Endodermal cell (in vitro differentiated cells): ENCODE measurements around the gene MRTFB. TPM values are rescaled to one million over a fixed set of nuclear protein-coding genes. Genes with fewer than 3 reads are reported as not detected.

Experiments used
- DNase-seq: peaks from one replicate; pipeline ENCODE4 v3.0.0-alpha.2; 2017
- H3K27ac ChIP-seq: 2 replicates; pipeline ENCODE4 v1.5.1; 2013; ENCODE audit warnings: mild to moderate bottlenecking, low read depth, low read length, moderate library complexity
- H3K27me3 ChIP-seq: 2 replicates; pipeline ENCODE4 v1.6.1; 2013; ENCODE audit warnings: mild to moderate bottlenecking, low read length, moderate library complexity; ENCODE audit not compliant: insufficient read depth, control insufficient read depth, poor library complexity, severe bottlenecking
- H3K36me3 ChIP-seq: 2 replicates; pipeline ENCODE4 v1.7.0; 2013; ENCODE audit warnings: mild to moderate bottlenecking, low read length, moderate library complexity; ENCODE audit not compliant: control insufficient read depth, insufficient read depth
- H3K4me1 ChIP-seq: one replicate; pipeline ENCODE4 v1.7.0; 2013; ENCODE audit warnings: low read length; ENCODE audit not compliant: control insufficient read depth, insufficient read depth
- H3K4me3 ChIP-seq: 2 replicates; pipeline ENCODE4 v1.5.1; 2013; ENCODE audit warnings: mild to moderate bottlenecking, low read length, moderate library complexity
- H3K9ac ChIP-seq: 2 replicates; pipeline ENCODE4 v1.6.1; 2013; ENCODE audit warnings: mild to moderate bottlenecking, low read length, moderate library complexity; ENCODE audit not compliant: poor library complexity, severe bottlenecking; ENCODE audit errors: extremely low read depth
- H3K9me3 ChIP-seq: 2 replicates; pipeline ENCODE4 v1.6.1; 2013; ENCODE audit warnings: mild to moderate bottlenecking, low read length, moderate library complexity; ENCODE audit not compliant: control insufficient read depth
- H3K27ac Mint-ChIP-seq: 2 replicates; pipeline ENCODE4 v1.8.0; 2020; ENCODE audit warnings: mixed read lengths
- H3K27me3 Mint-ChIP-seq: 2 replicates; pipeline ENCODE4 v1.8.0; 2021; ENCODE audit warnings: mild to moderate bottlenecking, mixed read lengths; ENCODE audit not compliant: insufficient read depth
- H3K36me3 Mint-ChIP-seq: 2 replicates; pipeline ENCODE4 v1.8.0; 2020; ENCODE audit warnings: low read depth, mixed read lengths
- H3K4me1 Mint-ChIP-seq: 2 replicates; pipeline ENCODE4 v1.8.0; 2020; ENCODE audit warnings: mixed read lengths
- H3K4me3 Mint-ChIP-seq: 2 replicates; pipeline ENCODE4 v1.8.0; 2020; ENCODE audit warnings: mild to moderate bottlenecking, moderate library complexity, mixed read lengths
- H3K9me3 Mint-ChIP-seq: 2 replicates; pipeline ENCODE4 v1.8.0; 2020; ENCODE audit warnings: mild to moderate bottlenecking, mixed read lengths
- WGBS, 2 experiments: methylation state at CpG; one replicate each; pipeline versions ENCODE4 v1.1.5 to v1.1.7; 2013; ENCODE audit warnings: missing lambda C conversion rate in 2 of 2, mixed read lengths in 1 of 2; ENCODE audit not compliant: insufficient coverage in 1 of 2, insufficient read length in 1 of 2; 5-methylcytosine and 5-hydroxymethylcytosine counted together
- total RNA-seq, 2 donors: library from RNA; stranded (reverse); fragmentation: NEBNext Ultra II Directional in 1 of 2; extraction: Animal tissue kit (Norgen Biotek cat#: 25700) in 1 of 2; gene quantifications; 2 replicates in 1 of 2; 3 replicates in 1 of 2; pipeline ENCODE4 v1.2.1, GENCODE V29; 2021
- TF ChIP-seq, protein P1 (sequence below): fragments of 200-600 bp; sonication (generic); conservative IDR thresholded peaks from 2 replicates; pipeline ENCODE4 v1.5.0; 2021; ENCODE audit warnings: antibody characterized with exemption, mild to moderate bottlenecking

The MRTFB gene
- total RNA-seq, 2 donors from 2014 or later = 49.4 to 58.6 TPM

DNA sequence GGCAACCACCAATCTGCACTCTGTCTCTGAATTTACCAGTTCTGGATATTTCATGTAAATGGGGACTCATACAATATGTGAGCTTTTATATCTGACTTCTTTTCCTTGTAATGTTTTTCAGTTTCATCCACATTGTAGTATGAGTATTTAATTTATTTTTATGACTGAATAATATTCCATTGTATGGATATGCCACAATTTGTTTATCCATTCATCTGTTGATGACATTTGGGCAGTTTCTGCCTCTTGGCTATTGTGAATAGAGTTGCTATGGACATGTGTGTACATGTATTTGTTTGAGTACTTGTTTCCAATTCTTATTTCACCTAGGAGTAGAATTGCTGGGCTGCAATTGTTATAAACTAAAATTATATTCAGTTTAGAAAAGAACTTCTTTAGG is 126.9 kb downstream of the MRTFB start:
- no peak for DNase-seq
- no peak overlapping the region for H3K27ac Mint-ChIP-seq
- no peak overlapping the region for H3K4me3 Mint-ChIP-seq
- H3K36me3 Mint-ChIP-seq = peaks cover 3% of the 10 kb centered on the region
- Histone ChIP-seq H3K36me3 (peaks cover 3% of the 10 kb centered on the region), H3K9me3 (no peaks in the 10 kb centered on the region), H3K4me3 (no peak overlapping the region), H3K27ac (no peak overlapping the region), H3K4me1 (no peaks in the 10 kb centered on the region), H3K9ac (no peak overlapping the region), H3K27me3 (no peaks in the 10 kb centered on the region)
- no peaks in the 10 kb centered on the region for H3K9me3 Mint-ChIP-seq
- H3K4me1 Mint-ChIP-seq = peaks cover 19% of the 10 kb centered on the region
- TF ChIP-seq, protein P1, sequence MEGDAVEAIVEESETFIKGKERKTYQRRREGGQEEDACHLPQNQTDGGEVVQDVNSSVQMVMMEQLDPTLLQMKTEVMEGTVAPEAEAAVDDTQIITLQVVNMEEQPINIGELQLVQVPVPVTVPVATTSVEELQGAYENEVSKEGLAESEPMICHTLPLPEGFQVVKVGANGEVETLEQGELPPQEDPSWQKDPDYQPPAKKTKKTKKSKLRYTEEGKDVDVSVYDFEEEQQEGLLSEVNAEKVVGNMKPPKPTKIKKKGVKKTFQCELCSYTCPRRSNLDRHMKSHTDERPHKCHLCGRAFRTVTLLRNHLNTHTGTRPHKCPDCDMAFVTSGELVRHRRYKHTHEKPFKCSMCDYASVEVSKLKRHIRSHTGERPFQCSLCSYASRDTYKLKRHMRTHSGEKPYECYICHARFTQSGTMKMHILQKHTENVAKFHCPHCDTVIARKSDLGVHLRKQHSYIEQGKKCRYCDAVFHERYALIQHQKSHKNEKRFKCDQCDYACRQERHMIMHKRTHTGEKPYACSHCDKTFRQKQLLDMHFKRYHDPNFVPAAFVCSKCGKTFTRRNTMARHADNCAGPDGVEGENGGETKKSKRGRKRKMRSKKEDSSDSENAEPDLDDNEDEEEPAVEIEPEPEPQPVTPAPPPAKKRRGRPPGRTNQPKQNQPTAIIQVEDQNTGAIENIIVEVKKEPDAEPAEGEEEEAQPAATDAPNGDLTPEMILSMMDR = no peak
- no peaks in the 10 kb centered on the region for H3K27me3 Mint-ChIP-seq

DNA sequence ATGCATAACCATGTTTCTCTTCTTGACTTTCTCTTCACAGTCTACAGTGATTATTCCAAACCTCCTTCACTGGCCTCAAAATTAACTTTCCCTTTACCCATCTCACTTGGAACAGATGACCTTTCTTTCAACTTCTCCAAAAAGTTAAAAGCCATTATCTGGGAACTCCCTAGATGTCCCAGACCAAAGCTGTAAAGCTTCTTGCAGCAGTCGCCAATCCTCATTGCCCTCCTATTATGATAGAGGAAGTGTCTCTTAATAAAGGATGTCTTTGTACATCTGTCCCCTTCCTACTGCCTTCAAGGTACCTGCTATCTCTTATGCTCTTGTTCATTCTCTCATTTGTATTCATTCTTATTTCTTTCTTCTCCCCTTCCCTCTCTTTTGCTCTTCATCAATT is 127.5 kb downstream of the MRTFB start:
- DNase-seq = no peak
- TF ChIP-seq, protein P1 = no peak
- no peak overlapping the region for H3K9ac ChIP-seq
- H3K36me3 ChIP-seq = peaks cover 3% of the 10 kb centered on the region
- H3K27me3 Mint-ChIP-seq = no peaks in the 10 kb centered on the region
- H3K27me3 ChIP-seq = no peaks in the 10 kb centered on the region
- no peaks in the 10 kb centered on the region for H3K9me3 Mint-ChIP-seq
- H3K4me3 ChIP-seq = no peak overlapping the region
- H3K4me1 Mint-ChIP-seq = peaks cover 17% of the 10 kb centered on the region
- no peaks in the 10 kb centered on the region for H3K4me1 ChIP-seq
- no peak overlapping the region for H3K27ac Mint-ChIP-seq
- WGBS, 2 experiments = 100% methylated on average over 1 of the region's 1 CpG; no CpG with 5 or more reads in 1 of the 2 experiments
- no peaks in the 10 kb centered on the region for H3K36me3 Mint-ChIP-seq
- no peaks in the 10 kb centered on the region for H3K9me3 ChIP-seq
- H3K27ac ChIP-seq = no peak overlapping the region
- no peak overlapping the region for H3K4me3 Mint-ChIP-seq

GRCh38 chr16:14199199-14199598 is 128.1 kb downstream of the MRTFB start:
- H3K4me1 Mint-ChIP-seq = peaks cover 14% of the 10 kb centered on the region
- H3K36me3 Mint-ChIP-seq = no peaks in the 10 kb centered on the region
- no peaks in the 10 kb centered on the region for H3K4me1 ChIP-seq
- 91 to 95% methylated on average over 4 of the region's 4 CpGs for whole genome bisulfite sequencing, 2 experiments
- H3K27ac ChIP-seq = no peak overlapping the region
- no peaks in the 10 kb centered on the region for H3K9me3 Mint-ChIP-seq
- no peak overlapping the region for H3K9ac ChIP-seq
- no peak for DNase-seq
- no peak overlapping the region for H3K4me3 Mint-ChIP-seq
- TF ChIP-seq, protein P1 = no peak
- H3K27me3 ChIP-seq = no peaks in the 10 kb centered on the region
- no peak overlapping the region for H3K27ac Mint-ChIP-seq
- H3K9me3 ChIP-seq = no peaks in the 10 kb centered on the region
- H3K4me3 ChIP-seq = no peak overlapping the region
- H3K36me3 ChIP-seq = peaks cover 3% of the 10 kb centered on the region
- H3K27me3 Mint-ChIP-seq = no peaks in the 10 kb centered on the region
